A549 (cell line): ENCODE results near the gene ECPAS.
A peak's percentile ranks its signal among the peaks of the same experiment; 100 is the strongest.

Experiments
- EP300 ChIP-seq, 2 experiments: fragments of >200 bp; sonication (Bioruptor Twin); formaldehyde crosslinking; IDR thresholded peaks; 2 replicates in 1 of 2; 3 replicates in 1 of 2; pipeline ENCODE4 v1.6.1; 2016 to 2017
- FOXS1 ChIP-seq: fragments of 250-450 bp; sonication (Bioruptor Pico); IDR thresholded peaks from 2 replicates; pipeline ENCODE4 v1.5.0; 2020; ENCODE audit warnings: mild to moderate bottlenecking, moderate library complexity
- MAZ ChIP-seq: fragments of 150-350 bp; IDR thresholded peaks from 2 replicates; pipeline ENCODE4 v1.6.1; 2014; ENCODE audit warnings: antibody characterized with exemption, low read depth, low read length, borderline replicate concordance
- NR3C1 ChIP-seq: fragments of >200 bp; sonication (Bioruptor Twin); formaldehyde crosslinking; IDR thresholded peaks from 3 replicates; pipeline ENCODE4 v1.6.1; 2017
- POLR2A ChIP-seq: IDR thresholded peaks from 2 replicates; pipeline ENCODE4 v1.6.1; 2012; ENCODE audit warnings: mild to moderate bottlenecking, low read length
- RAD21 ChIP-seq, 2 experiments: fragments of >200 bp in 1 of 2; sonication (Bioruptor Twin) in 1 of 2; formaldehyde crosslinking in 1 of 2; IDR thresholded peaks in 1 of 2; conservative IDR thresholded peaks in 1 of 2; 2 replicates in 1 of 2; 3 replicates in 1 of 2; pipeline ENCODE4 v1.6.1; 2012 to 2018; ENCODE audit warnings: inconsistent platforms in 1 of 2
- SMC3 ChIP-seq: fragments of >200 bp; sonication (Bioruptor Twin); formaldehyde crosslinking; IDR thresholded peaks from 3 replicates; pipeline ENCODE4 v1.6.1; 2018; ENCODE audit warnings: inconsistent platforms
- TF ChIP-seq, protein P1 (sequence below): fragments of >200 bp; sonication (Bioruptor Twin); formaldehyde crosslinking; IDR thresholded peaks from 3 replicates; pipeline ENCODE4 v1.5.1; 2016

DNA sequence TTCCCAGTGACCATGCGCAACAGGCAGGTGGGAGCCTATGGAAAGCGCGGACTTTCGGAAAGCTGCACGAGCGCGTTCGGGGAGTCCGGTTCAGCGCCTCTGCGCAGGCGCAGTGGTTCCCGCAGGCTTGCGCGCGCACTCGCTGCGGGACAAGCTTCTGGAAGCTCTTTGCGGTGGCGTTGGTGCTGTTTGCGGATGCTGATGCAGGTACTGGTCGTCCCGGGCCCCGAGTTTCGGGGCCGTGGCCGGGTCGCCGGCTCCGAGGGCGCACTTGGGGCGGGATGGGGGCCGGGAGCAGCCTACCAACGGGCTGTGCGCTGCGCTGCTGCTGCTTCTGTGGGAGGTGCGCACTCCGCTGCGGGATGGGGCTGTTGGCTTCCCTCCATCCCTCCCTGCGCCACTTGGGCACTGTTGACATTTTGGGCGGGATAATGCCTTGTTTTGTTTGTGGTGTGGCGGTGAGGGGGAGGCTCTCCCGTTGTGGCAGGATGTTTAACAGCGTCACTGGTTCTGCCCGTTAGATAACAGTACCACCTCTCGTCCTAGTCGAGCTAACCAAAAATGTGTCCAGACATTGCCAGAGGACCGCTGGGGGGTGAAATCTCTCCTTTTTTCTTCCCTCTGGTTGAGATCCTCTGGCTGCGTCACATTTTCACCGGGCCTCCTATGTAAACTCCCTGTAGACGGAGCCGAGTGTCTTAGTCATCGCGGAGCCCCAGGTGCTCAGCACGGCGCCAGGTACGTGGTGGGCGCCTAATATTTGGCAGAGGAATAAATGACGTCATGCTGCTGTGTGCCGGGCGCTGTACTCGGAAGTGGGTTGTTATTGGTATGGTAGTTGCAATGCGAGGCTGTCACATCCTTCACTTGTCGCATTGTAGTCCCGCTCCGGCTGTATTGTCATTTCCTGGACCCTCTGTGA, 41.1 kb upstream of the ECPAS start, which contains the start of gene ZNF483:
- TF ChIP-seq EP300 (IDR thresholded peaks at IDR 0.05) (no peak), FOXS1 (CRISPR knock-in tag) (no peak), NR3C1 (no peak), POLR2A (peak; percentile 60), MAZ (no peak), SMC3 (no peak), RAD21 (conservative IDR thresholded peaks at IDR 0.05 in 1 of 2, IDR thresholded peaks at IDR 0.05 in 1 of 2) (no peak)
- TF ChIP-seq, protein P1, sequence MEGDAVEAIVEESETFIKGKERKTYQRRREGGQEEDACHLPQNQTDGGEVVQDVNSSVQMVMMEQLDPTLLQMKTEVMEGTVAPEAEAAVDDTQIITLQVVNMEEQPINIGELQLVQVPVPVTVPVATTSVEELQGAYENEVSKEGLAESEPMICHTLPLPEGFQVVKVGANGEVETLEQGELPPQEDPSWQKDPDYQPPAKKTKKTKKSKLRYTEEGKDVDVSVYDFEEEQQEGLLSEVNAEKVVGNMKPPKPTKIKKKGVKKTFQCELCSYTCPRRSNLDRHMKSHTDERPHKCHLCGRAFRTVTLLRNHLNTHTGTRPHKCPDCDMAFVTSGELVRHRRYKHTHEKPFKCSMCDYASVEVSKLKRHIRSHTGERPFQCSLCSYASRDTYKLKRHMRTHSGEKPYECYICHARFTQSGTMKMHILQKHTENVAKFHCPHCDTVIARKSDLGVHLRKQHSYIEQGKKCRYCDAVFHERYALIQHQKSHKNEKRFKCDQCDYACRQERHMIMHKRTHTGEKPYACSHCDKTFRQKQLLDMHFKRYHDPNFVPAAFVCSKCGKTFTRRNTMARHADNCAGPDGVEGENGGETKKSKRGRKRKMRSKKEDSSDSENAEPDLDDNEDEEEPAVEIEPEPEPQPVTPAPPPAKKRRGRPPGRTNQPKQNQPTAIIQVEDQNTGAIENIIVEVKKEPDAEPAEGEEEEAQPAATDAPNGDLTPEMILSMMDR, result no peak
